Fibroblast of skin of right biceps (primary cell): ENCODE measurements around the gene TMEM30A.

Experiments used
- DNase-seq: peaks from one replicate; pipeline ENCODE4 v3.0.0-alpha.2; 2013

Gene TMEM30A

DNA sequence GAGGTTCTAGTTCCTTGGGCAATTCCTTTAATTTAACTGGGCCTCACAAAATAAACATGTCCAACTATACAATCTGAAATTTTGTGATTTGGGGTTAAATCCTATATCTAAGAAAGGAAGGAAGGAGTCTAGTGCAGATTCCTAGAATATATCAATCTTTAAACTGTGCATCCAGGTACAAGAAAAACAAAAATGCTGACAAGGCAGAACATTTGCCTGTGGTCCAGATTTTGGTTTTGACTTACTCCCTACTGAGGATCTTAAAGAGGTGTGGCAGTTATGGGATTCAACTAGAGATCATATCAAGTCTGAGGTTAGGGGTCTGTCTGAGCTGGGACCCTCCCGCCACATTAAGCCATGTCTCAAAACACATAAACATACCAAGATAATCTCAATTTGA, 23.3 kb downstream of the TMEM30A start:
- DNase-seq, result no peak

DNA sequence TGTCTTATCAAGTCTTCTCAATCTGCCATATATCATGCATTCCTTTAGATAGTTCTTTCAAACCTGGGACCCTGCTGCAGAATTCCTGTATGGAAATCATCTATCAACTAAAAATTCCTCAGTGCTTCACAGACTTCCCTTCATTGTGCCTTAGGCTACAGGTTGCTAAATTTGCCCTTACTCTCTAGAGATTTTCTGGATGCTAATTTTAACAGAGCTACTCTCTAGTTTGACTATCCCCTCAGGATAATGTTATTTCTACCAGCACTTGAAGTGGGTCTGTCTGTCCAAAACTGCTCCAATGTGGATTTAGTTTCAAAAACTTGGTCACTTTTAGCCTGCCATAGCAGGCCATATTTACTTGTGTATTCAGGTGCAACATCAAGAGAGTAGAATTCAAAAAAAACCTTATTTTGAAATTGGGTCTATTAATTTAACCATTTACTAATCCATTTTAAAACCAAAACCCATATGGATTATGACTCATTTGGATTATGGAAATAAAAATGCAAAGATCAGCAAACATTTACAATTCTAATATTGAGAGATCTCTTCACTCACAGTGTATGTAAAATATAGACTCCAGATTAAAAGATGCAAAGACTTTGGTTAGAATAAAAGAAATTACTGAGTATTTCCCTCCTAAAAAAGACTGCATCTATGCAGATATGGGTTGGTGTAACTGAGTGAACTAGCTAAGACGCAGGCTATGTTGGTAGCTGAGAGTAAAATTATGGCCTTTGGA, 27.1 kb downstream of the TMEM30A start:
- DNase-seq, result no peak

DNA sequence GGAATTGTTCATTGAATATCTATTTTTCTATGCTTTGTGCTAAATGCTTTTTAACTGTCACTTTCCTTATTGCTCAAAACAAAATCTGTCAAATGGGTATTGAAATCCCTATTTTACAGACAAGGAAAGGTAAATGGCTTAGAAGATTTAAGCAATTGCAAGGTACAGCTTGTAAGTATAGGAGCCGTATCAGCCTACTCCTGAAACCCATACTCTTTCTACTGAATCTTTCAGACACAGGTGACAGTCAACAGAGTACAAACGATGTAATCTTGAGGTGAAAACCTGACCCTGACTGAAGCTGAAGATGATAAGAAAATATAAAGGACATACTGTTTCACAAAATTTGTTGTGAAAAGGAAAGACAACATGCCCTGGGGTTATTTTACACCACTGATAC, 34.0 kb downstream of the TMEM30A start:
- DNase-seq, result no peak

DNA sequence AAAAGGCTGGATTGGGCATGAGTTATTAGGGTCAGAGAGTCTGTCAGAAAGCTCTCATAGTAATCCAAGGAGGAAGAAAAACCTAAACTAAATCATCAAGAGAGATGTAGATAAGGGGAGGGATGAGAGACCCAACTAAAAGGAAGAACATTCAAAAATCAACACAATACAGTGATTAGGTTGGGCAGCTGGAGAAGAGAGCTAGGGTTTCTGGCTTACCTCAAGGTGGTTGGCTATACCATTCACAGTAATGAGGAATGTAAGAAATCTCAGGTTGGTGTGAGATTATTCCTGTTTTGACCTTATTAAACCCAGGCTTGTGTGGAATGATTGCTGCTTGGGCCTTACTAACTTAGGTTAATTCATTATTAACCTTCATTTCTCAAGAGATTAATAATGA, 34.8 kb downstream of the TMEM30A start:
- no peak for DNase-seq

DNA sequence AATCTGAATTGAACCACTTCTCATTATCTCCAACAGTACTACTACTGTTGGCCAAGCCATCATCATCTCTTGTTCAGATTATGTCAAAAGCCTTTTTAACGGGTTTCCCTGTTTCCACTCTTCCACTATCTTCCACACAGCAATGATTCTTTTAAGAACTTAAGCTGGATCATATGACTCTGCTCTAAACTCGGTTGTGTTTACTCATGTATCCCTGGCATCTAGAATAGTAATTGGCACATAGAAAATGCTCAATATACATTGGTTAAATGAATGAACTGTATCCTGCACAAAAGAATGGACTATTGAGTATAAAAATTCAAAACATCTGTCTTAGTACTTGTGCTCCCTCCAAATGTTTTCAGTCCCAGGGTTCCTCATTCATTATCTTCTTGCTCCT, 38.2 kb downstream of the TMEM30A start:
- no peak for DNase-seq

DNA sequence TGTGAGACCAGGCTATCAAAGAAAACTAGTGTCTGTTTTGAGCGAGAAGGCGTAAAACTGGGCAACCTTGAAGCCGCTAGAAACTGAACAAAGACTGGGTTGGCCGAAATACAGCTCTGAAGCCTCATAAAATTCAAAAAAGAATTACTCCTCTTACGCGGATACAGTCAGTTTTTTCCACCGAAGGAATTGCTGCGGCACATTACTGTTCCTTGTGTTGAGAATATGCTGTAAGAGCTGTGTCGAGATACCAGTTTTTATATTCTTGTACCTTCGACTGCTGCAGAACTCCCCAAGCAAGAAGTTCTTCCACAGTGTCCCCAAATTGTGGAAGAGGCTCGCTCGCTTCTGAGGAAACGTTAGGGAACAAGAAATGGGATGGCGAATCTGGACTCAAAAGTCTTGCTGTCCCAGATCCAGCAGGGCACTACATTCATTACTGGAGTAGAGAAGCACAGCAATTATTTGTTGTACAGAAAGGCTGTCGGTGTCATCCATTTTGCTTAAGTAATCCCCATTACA, 40.5 kb downstream of the TMEM30A start:
- no peak for DNase-seq

DNA sequence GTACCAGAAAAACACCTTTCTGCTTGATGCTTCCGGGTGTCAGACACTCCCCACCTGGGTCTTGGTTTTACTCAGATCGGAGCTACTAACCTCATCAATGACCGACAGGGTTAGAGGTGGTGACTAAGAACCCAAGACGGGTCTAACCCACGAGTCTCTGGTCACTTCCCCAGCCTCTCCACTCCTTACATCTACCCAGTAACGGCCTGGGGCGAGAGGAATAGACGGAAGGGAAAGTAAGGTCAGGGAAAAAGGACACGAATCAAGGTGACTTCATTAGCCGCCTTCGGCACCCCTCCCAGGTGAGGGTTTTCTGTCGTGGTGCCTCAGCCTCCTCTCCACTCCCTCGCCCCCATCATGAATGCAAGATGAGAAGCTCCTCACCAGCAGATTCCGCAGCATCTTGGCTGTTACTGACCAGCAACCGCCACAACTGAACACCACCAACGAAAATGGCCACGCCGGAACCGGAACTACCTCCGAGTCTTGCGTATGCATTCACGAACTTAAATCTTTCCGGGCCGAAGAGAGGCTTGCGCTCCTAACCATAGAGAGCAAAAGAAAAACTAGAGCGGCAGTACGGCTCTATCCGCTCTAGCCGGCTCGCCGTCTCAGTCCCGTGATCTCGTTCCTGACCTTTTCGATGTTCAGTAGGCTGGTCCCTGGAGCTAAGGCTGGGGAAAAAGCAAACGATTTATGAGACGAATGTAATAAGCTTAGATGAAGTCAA, 41.1 kb downstream of the TMEM30A start, which contains the start of gene COX7A2:
COX7A2 (minus strand) TSS at position 469 of the 730 bp plus-strand sequence; CDS start at position 402, 67 bp downstream.
- peak; percentile 98 for DNase-seq

DNA sequence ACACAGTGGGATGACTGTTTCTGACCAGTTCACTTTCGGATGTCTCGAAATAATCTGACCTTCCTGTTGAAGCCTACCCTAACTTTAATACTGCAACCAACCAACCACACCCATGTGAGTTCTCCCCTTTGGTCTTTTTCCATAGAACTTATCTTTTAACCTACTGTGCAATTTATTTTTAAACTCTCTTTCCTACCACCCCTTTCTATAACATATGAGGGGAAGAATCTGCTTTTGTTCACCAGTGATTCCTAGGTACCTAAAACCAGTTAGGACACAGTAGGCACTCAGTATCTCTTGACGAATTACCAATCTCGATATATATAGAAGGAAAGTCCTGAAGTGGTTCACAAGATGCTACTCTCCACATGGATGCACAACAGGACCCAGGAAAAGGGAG, 48.0 kb downstream of the TMEM30A start:
- no peak for DNase-seq

DNA sequence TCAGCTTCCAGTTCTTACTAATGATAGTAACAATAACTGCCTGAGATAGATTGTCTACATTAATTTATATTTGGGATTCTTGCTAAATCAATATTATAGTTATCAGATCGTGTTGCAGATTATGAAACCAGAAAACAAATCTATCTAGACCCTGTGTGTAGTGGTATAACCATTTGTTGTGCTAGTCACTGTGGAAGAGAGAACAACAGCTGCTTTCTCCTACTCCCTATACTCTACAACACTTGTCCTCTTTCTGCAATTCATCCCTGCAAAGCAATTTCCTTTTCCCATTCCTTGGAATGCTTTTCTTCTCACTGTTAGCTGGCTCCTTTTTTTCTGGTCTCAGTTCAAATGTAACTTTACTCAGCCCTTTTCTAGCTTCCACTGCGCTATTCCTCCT, 49.3 kb downstream of the TMEM30A start:
- DNase-seq, result no peak

DNA sequence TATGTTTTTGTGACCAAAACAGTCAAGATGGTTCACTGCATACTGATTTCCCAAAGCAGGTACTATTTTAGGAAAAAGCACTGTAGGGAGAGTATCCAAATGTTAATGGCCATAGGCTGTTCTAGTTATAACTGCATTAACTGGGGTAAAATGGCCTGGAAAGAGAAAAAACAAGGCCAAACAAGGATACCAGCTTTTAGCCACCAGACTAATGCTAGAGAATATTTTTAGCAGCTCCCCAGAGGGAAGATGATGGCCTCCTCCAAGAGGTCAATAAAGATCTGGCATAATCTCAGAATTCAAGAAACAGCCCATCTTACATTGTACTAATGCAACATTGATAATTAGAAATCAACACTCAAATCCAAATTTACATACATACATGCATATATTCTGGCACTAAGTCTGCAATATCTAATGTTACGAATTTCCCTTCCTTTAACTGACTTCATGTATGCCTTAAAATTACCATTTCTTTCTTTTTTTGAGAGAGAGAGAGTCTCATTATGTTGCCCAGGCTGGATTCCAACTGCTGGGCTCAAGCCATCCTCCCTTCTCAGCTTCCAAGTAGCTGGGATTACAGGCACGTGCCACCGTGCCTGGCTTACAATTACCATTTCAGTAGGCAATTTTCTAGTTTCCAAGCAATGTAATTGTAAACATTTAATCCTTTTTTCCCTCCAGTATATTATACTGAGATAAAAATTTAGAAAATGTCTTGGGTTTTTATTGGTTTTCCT, 50.3 kb downstream of the TMEM30A start:
- DNase-seq, result no peak

DNA sequence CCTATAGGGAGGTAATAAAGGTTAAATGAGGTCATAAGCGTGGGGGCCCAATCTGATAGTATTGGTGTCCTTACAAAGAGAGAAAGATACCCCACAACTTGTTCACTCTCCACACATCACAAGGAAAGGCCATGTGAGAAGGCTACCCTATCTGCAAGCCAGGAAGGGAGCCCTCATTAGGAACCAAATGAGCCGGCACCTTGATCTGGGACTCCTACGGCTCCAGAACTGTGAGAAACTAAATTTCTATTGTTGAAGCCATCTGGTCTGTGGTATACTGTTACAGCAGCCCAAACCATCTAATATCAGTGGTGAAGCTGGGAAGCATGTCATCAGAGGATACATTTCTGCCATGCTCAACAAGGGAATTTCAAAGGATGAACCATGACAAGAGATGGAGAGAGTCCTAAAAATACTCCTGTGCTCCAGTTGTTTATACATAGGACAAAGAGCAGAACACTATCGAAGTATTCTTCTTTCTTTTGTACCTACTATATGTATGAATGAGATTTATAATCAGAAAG, 51.4 kb downstream of the TMEM30A start:
- no peak for DNase-seq

DNA sequence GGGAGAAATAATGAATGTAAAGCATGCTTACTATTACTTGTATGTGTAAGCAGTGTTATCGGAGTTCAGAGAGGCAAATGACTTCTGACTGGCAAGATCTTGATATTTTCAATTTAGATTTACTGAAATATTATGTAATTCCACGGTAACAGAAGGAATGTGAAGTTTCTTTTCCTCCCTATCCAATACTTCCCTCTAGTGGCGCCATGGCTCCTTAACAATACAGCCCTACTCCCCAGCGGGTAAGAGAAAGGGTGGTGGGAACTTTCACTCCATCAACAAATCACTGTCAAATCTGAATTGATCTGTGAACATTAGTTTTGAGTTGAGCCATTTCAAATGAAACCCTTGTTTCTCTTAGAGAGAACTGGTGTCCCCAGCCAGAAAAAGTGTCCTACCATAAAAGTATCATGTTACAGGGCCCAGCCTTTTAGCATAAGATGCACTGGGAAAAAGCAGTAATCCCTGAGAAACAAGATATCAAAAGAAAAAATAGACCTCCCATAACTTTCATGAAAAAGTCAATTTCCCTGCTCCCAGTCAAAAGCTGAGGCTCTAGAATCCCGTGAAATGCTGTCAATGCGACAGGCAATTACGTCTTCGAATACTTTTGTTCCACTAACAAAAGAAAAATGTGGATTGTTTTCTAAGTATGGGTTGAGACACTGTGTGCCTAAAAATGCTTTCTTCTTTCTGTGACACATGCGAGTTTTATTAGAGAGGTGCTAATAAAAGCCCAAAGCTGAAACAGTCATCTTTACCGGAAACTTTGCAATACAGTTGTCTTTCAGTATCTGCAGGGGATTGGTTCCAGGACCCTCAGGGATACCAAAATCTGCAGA, 53.9 kb downstream of the TMEM30A start:
- peak; percentile 67 for DNase-seq

DNA sequence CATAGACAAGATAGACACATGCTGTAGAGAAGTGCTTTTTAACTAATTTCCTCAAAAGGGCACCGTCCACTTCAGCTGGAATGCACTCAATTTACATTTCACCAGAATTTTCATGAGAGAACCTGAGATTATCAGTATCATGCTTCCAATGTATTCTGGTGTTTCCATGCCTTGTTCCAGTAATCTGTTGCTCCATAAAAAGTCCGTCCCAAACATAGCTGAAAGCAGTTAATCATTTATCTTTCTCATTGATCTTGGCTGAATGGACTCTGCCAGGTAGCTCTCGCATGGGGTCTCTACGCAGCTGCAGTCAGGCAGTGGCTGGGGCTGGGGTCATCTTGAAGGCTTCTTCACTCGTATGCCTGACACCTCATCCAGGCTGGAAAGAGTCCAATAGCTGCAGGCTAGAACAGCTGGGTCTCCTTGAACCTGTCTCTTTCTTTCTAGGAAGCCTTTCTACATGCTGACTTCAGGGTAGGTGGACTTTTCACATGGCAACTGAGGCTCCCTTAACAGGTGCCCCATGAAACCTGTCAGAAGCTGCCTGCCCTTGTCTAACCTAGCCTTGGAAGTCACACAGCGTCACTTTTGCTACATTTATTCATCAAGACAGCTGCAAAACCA, 60.2 kb downstream of the TMEM30A start:
- no peak for DNase-seq

DNA sequence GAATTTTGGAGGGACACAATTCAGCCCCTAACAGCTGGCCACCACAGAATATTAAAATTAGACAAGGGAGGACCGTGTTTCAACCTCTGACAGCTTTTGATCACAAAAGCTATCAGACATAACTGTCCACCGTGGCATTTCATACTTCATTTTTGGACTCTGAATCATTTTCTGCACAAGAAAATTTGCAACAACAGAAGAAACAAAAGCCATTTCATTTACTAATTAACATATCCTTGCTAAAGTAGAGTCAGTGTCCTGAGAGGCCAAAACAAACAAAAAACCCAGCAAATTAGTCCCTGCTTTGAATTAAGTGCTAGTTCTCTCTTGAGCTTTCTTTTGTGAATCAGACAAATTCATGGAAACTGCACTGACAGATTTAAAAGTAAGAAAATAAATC, 61.2 kb downstream of the TMEM30A start:
- DNase-seq, result no peak

DNA sequence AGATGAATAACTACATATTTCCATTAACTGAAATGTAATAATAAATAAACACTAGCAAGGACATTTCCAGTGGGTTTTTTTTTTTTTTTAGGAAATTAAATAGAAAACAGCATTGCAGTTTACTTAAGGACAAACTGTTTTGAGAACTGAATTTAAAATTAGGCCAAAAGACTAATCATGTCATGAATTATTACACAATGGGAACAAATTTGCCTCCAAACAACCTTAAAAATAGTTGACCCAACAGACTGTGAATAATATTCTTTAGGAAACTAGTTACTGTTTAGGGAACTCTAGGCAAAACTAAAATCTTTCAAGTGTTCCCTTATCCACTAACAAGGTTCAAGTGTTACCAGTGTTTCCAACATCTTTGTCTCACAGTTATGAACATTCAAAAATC, 62.3 kb downstream of the TMEM30A start:
- no peak for DNase-seq

DNA sequence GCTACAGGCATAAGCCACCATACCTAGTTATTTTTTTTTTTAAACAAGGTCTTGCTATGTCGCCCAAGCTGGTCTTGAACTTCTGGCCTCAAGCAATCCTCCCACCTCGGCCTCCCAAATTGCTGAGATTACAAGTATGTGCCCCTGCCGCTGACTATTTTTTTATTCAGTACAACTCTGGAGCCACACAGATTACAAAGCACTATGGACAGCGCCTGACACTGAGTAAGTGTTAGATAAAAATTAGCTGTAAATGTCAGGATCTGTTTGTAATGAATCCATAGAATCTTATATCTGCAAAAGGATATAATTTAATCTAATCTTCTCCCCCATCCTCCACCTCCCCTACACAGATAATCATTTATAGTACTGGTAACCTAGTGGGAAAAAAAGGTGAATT, 63.5 kb downstream of the TMEM30A start:
- no peak for DNase-seq

DNA sequence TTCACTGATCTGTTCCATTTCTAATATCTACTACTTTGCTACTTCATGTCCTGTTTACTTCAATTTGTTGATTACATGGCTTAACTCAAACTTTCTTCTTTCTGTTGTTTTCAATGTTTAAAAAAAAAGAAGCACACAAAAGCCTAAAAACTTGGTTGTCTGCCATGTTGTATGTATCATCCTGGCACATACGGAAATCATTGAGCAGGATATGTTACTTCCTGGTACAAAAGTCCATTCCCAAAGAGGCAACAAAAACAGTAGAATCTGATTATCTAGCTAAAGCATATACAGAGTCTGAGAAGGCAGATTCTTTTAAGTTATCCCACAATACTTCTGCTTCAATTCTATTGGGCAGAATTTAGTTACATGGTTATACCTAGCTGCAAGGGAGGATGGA, 64.2 kb downstream of the TMEM30A start:
- DNase-seq, result peak; percentile 58

DNA sequence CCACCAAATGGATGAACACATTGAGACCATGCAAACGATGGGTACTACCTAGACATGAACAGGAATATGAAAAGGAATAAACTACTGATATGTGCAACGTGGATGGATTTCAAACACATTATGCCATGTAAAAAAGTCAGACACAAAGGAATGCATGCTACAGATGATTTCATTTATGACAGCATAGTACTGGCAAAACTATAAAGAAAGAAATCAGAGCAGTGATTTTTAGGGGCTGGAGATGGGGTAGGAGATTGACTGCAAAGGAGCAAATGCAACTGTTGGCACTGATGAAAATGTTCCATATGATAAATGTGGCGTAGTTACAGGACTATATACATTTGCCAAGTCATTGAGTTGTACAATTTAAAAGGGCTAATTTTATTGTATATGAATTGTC, 65.3 kb downstream of the TMEM30A start:
- DNase-seq, result peak; percentile 54

DNA sequence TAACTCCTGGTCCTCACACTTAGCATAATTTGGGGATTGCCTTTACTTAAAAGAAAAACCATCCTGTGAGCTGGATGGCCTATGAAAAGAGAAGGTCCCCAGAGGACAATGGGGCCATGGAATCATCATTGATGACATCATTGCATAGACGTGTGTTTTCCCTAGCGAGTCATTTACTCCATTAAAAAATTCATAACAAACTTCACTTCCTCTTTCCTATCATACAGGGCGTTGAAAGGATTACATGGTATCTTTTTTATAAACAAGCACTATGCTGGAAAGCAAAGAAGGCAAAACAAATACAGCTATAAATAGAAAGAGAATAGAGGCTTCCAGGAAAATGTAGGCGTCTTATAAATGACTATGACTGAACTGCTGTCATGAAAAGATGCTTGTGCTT, 67.4 kb downstream of the TMEM30A start:
- peak; percentile 84 for DNase-seq

DNA sequence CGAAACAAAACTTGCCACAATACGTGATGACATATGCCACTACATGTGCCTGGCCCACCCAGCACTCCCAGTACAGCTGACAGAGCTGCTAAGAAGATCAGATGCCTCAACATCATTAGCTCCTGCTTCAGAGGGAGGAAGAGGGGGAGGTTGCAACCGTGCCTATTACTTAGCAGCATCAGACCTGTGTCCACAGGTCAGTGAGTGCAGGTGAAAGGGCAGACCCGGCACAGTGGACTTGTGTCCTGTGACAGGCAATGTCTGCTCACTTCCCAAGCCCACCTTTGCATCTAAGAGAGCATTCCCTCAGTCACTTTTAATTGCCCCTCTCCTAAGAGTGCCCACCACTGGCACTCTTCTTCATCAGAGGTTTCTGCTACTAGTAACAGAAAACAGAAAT, 69.3 kb downstream of the TMEM30A start:
- no peak for DNase-seq

DNA sequence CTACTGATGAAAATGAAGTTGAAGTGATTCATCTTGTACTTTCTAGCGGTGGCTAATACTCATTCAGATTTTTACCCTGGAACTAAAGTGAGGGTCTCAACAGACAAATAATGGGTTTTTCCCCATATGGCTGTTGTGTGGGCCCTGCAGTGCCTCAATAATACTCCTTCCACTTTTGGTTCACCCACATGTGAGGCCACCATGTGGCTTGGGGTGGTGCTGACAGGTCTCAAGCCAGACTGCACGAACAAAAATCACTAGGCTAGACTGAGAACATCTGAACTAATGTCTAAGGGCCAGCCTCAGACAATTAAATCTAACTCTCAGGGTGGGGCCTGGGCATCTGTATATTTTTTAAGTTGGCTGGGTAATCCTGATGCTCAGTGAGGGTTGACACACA, 70.9 kb downstream of the TMEM30A start:
- DNase-seq, result no peak

DNA sequence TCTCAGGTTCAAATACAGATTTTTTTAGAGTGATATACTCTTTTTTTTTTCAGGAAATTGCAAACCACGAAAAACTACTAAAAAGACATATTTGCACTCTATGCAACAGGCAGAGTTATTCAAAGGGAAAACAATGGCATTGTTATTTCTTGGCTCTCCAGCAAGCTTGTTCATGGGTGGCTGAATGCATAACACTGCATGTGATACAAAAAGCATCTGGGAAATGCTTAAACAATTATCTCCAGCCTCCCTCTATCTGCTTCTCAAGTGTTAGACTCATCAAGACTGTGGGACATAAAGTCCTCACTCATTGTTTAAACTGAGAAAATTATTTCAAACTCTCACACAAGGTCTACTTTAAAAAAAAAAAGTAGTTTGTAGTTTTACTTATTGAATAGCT, 71.5 kb downstream of the TMEM30A start:
- peak; percentile 43 for DNase-seq
